ENCODE data around the gene TOR3A.

DNA sequence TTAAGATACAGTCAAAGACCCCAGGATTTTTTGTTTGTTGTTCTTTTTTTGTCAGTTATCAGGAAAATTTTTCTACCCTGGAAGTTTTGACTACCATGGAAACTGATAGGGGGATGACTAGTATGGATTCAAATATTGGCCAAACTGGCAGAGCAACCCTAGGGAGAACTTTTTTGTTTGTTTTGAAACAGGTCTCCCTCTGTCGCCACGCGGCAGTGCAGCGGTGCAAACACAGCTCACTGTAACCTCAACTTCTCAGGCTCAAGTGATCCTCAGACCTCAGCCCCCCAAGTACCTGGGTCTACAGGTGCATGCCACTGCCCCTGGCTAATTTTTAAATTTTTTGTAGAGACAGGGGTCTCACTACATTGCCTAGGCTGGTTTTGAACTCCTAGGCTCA is 46.6 kb downstream of the TOR3A start:
- TF ChIP-seq CTCF (IDR thresholded peaks at IDR 0.05; ENCODE audit: low read depth, low read length, poor library complexity, severe bottlenecking) (no peak), EZH2phosphoT487 (IDR thresholded peaks at IDR 0.05; ENCODE audit: borderline replicate concordance, low read length) (no peak)

Measured in DOHH2 (cell line).